Nephron (organoid): ENCODE measurements around the gene SOX10.

ENCODE experiments used
- H3K27ac Mint-ChIP-seq, 3 experiments: 2 replicates each; pipeline ENCODE4 v1.8.0; 2020; ENCODE audit warnings: mixed read lengths in 3 of 3, mild to moderate bottlenecking in 2 of 3, moderate library complexity in 1 of 3
- H3K27me3 Mint-ChIP-seq: 2 replicates; pipeline ENCODE4 v1.8.0; 2021; ENCODE audit warnings: low read depth, mild to moderate bottlenecking, moderate library complexity, mixed read lengths
- H3K36me3 Mint-ChIP-seq: 2 replicates; pipeline ENCODE4 v1.8.0; 2020; ENCODE audit warnings: low read depth, mixed read lengths
- H3K4me1 Mint-ChIP-seq: 2 replicates; pipeline ENCODE4 v1.8.0; 2020; ENCODE audit warnings: mixed read lengths
- H3K4me3 Mint-ChIP-seq, 3 experiments: 2 replicates each; pipeline ENCODE4 v1.8.0; 2020; ENCODE audit warnings: mild to moderate bottlenecking in 3 of 3, mixed read lengths in 3 of 3, moderate library complexity in 2 of 3
- H3K9me3 Mint-ChIP-seq: 2 replicates; pipeline ENCODE4 v1.8.0; 2020; ENCODE audit warnings: mixed read lengths
- CTCF ChIP-seq, 3 experiments: fragments of 200-600 bp; sonication (generic); IDR thresholded peaks; one replicate each; pipeline ENCODE4 v1.5.0; 2021; ENCODE audit warnings: antibody characterized with exemption in 3 of 3; ENCODE audit not compliant: unreplicated experiment in 3 of 3

SOX10 gene

GRCh38 chr22:38007330-38007902 lies 23.1 kb upstream of the SOX10 start:
- H3K4me3 Mint-ChIP-seq: no peak overlapping the region
- peaks cover 4% of the 10 kb centered on the region for H3K27me3 Mint-ChIP-seq
- H3K9me3 Mint-ChIP-seq: no peaks in the 10 kb centered on the region
- H3K36me3 Mint-ChIP-seq: no peaks in the 10 kb centered on the region
- no peaks in the 10 kb centered on the region for H3K4me1 Mint-ChIP-seq
- TF ChIP-seq CTCF (IDR thresholded peaks at IDR 0.05; ENCODE audit: unreplicated experiment in 3 of 3): no peak
- H3K27ac Mint-ChIP-seq: no peak overlapping the region

- Mint-ChIP-seq H3K36me3 (no peaks in the 10 kb centered on the region), H3K27ac (no peak overlapping the region), H3K9me3 (no peaks in the 10 kb centered on the region), H3K4me3 (no peak overlapping the region), H3K4me1 (no peaks in the 10 kb centered on the region), H3K27me3 (peaks cover 4% of the 10 kb centered on the region)
- no peak for TF ChIP-seq CTCF (IDR thresholded peaks at IDR 0.05; ENCODE audit: unreplicated experiment in 3 of 3)
Measured at GRCh38 chr22:38006906-38007305, 22.6 kb upstream of the SOX10 start.

GRCh38 chr22:38005943-38006342 lies 21.6 kb upstream of the SOX10 start:
- Mint-ChIP-seq H3K36me3 (no peaks in the 10 kb centered on the region), H3K27ac (no peak overlapping the region), H3K27me3 (peaks cover 9% of the 10 kb centered on the region), H3K9me3 (no peaks in the 10 kb centered on the region), H3K4me1 (no peaks in the 10 kb centered on the region), H3K4me3 (no peak overlapping the region)
- no peak for TF ChIP-seq CTCF (IDR thresholded peaks at IDR 0.05; ENCODE audit: unreplicated experiment in 3 of 3)

- H3K27me3 Mint-ChIP-seq: peaks cover 5% of the 10 kb centered on the region
- H3K4me3 Mint-ChIP-seq: no peak overlapping the region
- H3K27ac Mint-ChIP-seq: no peak overlapping the region
- no peaks in the 10 kb centered on the region for H3K9me3 Mint-ChIP-seq
- peaks cover 12% of the 10 kb centered on the region for H3K4me1 Mint-ChIP-seq
- TF ChIP-seq CTCF (IDR thresholded peaks at IDR 0.05; ENCODE audit: unreplicated experiment in 3 of 3): no peak
- no peaks in the 10 kb centered on the region for H3K36me3 Mint-ChIP-seq
Measured at GRCh38 chr22:37999640-38000272, 15.4 kb upstream of the SOX10 start.

GRCh38 chr22:37999236-37999635 lies 14.9 kb upstream of the SOX10 start:
- Mint-ChIP-seq H3K4me3 (no peak overlapping the region), H3K36me3 (no peaks in the 10 kb centered on the region), H3K27me3 (peaks cover 5% of the 10 kb centered on the region), H3K9me3 (no peaks in the 10 kb centered on the region), H3K4me1 (peaks cover 12% of the 10 kb centered on the region), H3K27ac (no peak overlapping the region)
- TF ChIP-seq CTCF (IDR thresholded peaks at IDR 0.05; ENCODE audit: unreplicated experiment in 3 of 3): no peak

- no peaks in the 10 kb centered on the region for H3K9me3 Mint-ChIP-seq
- H3K36me3 Mint-ChIP-seq: no peaks in the 10 kb centered on the region
- peaks cover 5% of the 10 kb centered on the region for H3K27me3 Mint-ChIP-seq
- peaks cover 12% of the 10 kb centered on the region for H3K4me1 Mint-ChIP-seq
- no peak for TF ChIP-seq CTCF (IDR thresholded peaks at IDR 0.05; ENCODE audit: unreplicated experiment in 3 of 3)
- H3K4me3 Mint-ChIP-seq: no peak overlapping the region
- no peak overlapping the region for H3K27ac Mint-ChIP-seq
Measured at GRCh38 chr22:37998543-37998942, 14.2 kb upstream of the SOX10 start.
